ENCODE results near the gene BUD13. TPM values are rescaled to one million over a fixed set of nuclear protein-coding genes. Genes with fewer than 3 reads are reported as not detected.
A peak's percentile ranks its signal among the peaks of the same experiment; 100 is the strongest.

Gene BUD13
- total RNA-seq, 1 experiment from 2014 or later: 39.4 TPM

DNA sequence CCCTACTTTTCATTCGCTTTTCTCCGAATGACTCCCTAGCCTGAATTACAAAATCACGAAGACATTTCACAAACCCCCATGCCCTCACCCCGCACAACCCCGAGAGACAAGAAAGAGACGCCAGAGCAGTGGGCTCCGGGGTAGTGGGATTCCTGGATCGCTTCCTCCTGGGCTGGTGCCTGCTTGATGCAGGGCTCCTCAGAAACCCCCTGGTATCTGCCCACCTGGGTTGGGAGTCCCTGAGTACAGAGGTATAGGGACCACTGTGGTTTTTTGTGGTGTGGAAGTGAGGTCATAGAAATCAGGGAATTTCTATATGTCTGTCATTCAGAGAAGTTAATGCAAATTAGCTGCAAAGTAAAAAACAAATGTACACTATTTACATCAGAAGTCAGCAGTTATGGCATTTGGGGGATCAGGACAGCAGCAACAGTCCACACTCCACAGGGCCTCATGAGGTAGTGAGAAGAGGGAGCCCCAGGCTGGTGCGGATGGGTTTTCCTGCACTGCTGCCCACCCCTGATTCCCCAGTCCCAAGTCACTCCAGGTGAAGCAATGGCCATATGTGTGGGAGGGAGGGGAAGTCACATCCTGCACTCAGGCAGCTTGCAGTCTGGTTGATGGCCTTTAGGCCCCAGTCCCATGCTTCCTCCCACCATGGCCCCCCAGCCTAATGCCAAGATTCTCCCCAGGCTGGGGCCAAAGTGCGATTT is 39.6 kb downstream of the BUD13 start:
- no peak for DNase-seq (ENCODE audit: low spot score)
- Histone ChIP-seq H3K9me3 (ENCODE audit: low read depth, low read length, poor library complexity, severe bottlenecking) (no peaks in the 10 kb centered on the region), H3K27me3 (replicated peaks; ENCODE audit: insufficient read depth, low read depth, low read length, poor library complexity) (peaks cover 7% of the 10 kb centered on the region), H3K27ac (ENCODE audit: low read depth, low read length, poor library complexity, severe bottlenecking) (no peak overlapping the region), H3K4me1 (ENCODE audit: insufficient read depth, low read length, poor library complexity, severe bottlenecking) (no peaks in the 10 kb centered on the region), H3K36me3 (ENCODE audit: insufficient read depth, low read length, poor library complexity, severe bottlenecking) (no peaks in the 10 kb centered on the region), H3K4me3 (ENCODE audit: low read depth, low read length, poor library complexity, severe bottlenecking) (no peak overlapping the region)
- no TSS peak for BruUV-seq (replicated peaks)
- TF ChIP-seq EZH2 (IDR thresholded peaks at IDR 0.05; ENCODE audit: borderline replicate concordance, low read depth, low read length, poor library complexity, severe bottlenecking): no peak
- TF ChIP-seq, protein P1, sequence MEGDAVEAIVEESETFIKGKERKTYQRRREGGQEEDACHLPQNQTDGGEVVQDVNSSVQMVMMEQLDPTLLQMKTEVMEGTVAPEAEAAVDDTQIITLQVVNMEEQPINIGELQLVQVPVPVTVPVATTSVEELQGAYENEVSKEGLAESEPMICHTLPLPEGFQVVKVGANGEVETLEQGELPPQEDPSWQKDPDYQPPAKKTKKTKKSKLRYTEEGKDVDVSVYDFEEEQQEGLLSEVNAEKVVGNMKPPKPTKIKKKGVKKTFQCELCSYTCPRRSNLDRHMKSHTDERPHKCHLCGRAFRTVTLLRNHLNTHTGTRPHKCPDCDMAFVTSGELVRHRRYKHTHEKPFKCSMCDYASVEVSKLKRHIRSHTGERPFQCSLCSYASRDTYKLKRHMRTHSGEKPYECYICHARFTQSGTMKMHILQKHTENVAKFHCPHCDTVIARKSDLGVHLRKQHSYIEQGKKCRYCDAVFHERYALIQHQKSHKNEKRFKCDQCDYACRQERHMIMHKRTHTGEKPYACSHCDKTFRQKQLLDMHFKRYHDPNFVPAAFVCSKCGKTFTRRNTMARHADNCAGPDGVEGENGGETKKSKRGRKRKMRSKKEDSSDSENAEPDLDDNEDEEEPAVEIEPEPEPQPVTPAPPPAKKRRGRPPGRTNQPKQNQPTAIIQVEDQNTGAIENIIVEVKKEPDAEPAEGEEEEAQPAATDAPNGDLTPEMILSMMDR (conservative IDR thresholded peaks at IDR 0.05; ENCODE audit: low read depth, low read length): no peak
- POLR2A ChIA-PET (ENCODE audit: low non-redundant PET): no interaction called here
- intact Hi-C loops (cut with micrococcal nuclease; ENCODE audit: unreplicated experiment): loop anchor here (5.0 kb wide), 1 partner anchor 494 kb away; no protein-coding TSS in a partner anchor
- CTCF ChIA-PET: interaction anchor here (0.5 to 2.3 kb wide), 12 partner anchors 10 to 493 kb away, joined by 3 to 8 read pairs (median 4); no protein-coding TSS in a partner anchor

- Histone ChIP-seq H3K9me3 (ENCODE audit: low read depth, low read length, poor library complexity, severe bottlenecking) (no peaks in the 10 kb centered on the region), H3K27ac (ENCODE audit: low read depth, low read length, poor library complexity, severe bottlenecking) (no peak overlapping the region), H3K4me3 (ENCODE audit: low read depth, low read length, poor library complexity, severe bottlenecking) (no peak overlapping the region), H3K4me1 (ENCODE audit: insufficient read depth, low read length, poor library complexity, severe bottlenecking) (no peaks in the 10 kb centered on the region), H3K36me3 (ENCODE audit: insufficient read depth, low read length, poor library complexity, severe bottlenecking) (no peaks in the 10 kb centered on the region), H3K27me3 (replicated peaks; ENCODE audit: insufficient read depth, low read depth, low read length, poor library complexity) (peaks cover 7% of the 10 kb centered on the region)
- no TSS peak for BruUV-seq (replicated peaks)
- DNase-seq (ENCODE audit: low spot score): peak; percentile 83
- CTCF ChIA-PET: interaction anchor here (0.5 to 2.3 kb wide), 13 partner anchors 10 to 494 kb away, joined by 3 to 8 read pairs (median 4); no protein-coding TSS in a partner anchor
- POLR2A ChIA-PET (ENCODE audit: low non-redundant PET): no interaction called here
- intact Hi-C loops (cut with micrococcal nuclease; ENCODE audit: unreplicated experiment): loop anchor here (1.0 to 5.0 kb wide), 2 partner anchors 374 to 495 kb away; no protein-coding TSS in a partner anchor
- TF ChIP-seq EZH2 (IDR thresholded peaks at IDR 0.05; ENCODE audit: borderline replicate concordance, low read depth, low read length, poor library complexity, severe bottlenecking): no peak
- TF ChIP-seq, protein P1 (conservative IDR thresholded peaks at IDR 0.05; ENCODE audit: low read depth, low read length): peak; percentile 88
Observed at GRCh38 chr11:116732271-116733042, 40.3 kb downstream of the BUD13 start.

DNA sequence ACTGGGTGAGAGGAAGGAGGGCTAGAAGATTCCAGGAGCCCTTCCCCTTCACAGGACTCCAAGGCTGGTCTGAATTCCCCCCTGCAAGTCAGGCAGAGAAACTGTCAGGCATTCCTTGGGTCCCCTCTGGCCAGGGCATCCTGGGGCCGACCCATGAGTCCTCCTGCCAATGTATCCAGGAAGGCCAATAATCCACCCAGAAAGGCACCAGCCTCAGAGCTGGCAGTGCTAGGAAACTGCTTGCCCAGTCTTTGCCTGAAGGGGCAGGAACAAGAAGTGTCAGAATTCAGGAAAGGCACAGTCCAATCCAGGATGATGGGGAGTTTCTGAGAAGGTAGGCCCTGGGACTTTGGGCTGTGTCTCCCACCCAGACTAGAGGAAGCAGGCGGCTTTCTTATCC is 41.0 kb downstream of the BUD13 start:
- no TSS peak for BruUV-seq (replicated peaks)
- intact Hi-C loops (cut with micrococcal nuclease; ENCODE audit: unreplicated experiment): loop anchor here (1.0 to 5.0 kb wide), 2 partner anchors 374 to 495 kb away; no protein-coding TSS in a partner anchor
- CTCF ChIA-PET: interaction anchor here (0.6 to 1.6 kb wide), 4 partner anchors 9 to 495 kb away, joined by 3 to 5 read pairs (median 4); no protein-coding TSS in a partner anchor
- H3K4me3 ChIP-seq (ENCODE audit: low read depth, low read length, poor library complexity, severe bottlenecking): no peak overlapping the region
- no peaks in the 10 kb centered on the region for H3K9me3 ChIP-seq (ENCODE audit: low read depth, low read length, poor library complexity, severe bottlenecking)
- no peak overlapping the region for H3K27ac ChIP-seq (ENCODE audit: low read depth, low read length, poor library complexity, severe bottlenecking)
- H3K27me3 ChIP-seq (replicated peaks; ENCODE audit: insufficient read depth, low read depth, low read length, poor library complexity): peaks cover 7% of the 10 kb centered on the region
- POLR2A ChIA-PET (ENCODE audit: low non-redundant PET): no interaction called here
- DNase-seq (ENCODE audit: low spot score): no peak
- H3K36me3 ChIP-seq (ENCODE audit: insufficient read depth, low read length, poor library complexity, severe bottlenecking): no peaks in the 10 kb centered on the region
- TF ChIP-seq EZH2 (IDR thresholded peaks at IDR 0.05; ENCODE audit: borderline replicate concordance, low read depth, low read length, poor library complexity, severe bottlenecking): no peak
- TF ChIP-seq, protein P1 (conservative IDR thresholded peaks at IDR 0.05; ENCODE audit: low read depth, low read length): no peak
- H3K4me1 ChIP-seq (ENCODE audit: insufficient read depth, low read length, poor library complexity, severe bottlenecking): no peaks in the 10 kb centered on the region
